HG03159 (cell line): ENCODE measurements around the gene SLK.

Experiments
- ATAC-seq: cut with Tn5 transposase; IDR thresholded peaks from one replicate; pipeline ENCODE4 v1.9.1; 2021; ENCODE audit warnings: mild to moderate bottlenecking, moderate library complexity; ENCODE audit not compliant: unreplicated experiment

Gene SLK

DNA sequence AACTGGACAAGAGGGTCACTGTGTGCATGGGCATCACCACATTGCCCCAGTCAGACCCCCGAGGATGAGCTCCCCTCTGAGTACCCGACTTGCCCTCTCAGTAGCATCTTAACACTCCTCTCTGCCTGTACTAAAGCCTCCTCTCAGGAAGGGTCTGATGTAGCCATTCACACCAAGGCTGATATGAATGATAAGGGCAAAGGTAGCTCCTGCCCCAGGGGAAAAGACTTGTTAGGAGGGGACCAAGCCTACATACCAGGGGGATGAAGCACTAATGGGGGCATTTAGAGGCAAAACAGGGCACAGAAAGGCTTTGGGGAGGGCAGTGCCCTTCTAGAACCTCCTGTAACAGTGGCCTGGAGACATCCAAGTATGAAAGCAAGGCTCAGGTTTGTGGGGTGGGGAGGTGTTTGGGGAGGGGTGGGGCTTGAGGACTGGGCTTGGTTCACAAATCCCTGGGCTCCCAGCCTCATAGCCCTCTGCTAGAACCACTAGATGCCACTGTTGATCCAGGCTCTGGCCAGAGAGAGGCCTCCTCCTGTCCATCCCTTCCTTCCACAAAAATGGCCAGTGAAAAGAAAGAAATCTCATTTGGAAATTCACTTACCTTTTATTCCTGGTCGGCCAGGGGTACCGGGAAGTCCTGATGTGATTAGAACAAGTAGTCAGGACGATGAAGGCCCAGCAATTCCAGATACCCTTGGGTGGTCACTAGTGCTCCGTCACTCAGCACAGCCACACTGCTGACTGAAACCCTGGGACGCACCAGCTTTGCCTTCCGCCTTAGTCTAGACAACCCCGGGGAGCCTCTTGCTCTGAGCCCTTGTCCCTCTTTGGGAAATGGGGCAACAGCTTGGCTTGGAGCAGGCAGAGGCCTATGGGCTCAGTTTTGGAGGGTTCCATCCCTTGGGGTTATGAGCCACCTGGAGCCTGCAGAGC is 78.5 kb downstream of the SLK start:
- no peak for ATAC-seq

- ATAC-seq: no peak
Measured at GRCh38 chr10:104046651-104047050, 79.7 kb downstream of the SLK start.

- no peak for ATAC-seq
Measured at GRCh38 chr10:104049504-104050250, 82.7 kb downstream of the SLK start.

- no peak for ATAC-seq
Measured at GRCh38 chr10:104052431-104052830, 85.5 kb downstream of the SLK start.

DNA sequence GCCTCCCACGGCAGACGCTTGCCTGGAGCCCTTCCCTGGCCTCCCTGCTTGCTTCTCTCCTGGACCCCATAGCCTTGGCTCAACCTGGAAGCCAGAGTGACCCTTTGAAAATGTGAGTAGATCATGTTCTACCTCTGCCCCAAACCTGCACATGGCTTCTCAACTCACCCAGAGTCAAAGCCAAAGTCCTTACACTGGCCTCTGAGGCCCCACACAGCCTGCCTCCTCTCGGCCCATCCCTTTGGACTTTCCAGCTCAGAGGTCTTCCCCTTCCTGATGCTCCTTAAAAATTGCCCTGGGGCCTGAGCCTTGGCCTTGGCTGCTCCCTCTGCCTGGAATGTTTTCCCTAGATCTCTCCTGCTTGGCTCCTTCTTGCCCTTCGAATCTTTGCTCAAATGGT is 86.3 kb downstream of the SLK start:
- no peak for ATAC-seq

GRCh38 chr10:104054430-104054829 is 87.5 kb downstream of the SLK start:
- no peak for ATAC-seq

DNA sequence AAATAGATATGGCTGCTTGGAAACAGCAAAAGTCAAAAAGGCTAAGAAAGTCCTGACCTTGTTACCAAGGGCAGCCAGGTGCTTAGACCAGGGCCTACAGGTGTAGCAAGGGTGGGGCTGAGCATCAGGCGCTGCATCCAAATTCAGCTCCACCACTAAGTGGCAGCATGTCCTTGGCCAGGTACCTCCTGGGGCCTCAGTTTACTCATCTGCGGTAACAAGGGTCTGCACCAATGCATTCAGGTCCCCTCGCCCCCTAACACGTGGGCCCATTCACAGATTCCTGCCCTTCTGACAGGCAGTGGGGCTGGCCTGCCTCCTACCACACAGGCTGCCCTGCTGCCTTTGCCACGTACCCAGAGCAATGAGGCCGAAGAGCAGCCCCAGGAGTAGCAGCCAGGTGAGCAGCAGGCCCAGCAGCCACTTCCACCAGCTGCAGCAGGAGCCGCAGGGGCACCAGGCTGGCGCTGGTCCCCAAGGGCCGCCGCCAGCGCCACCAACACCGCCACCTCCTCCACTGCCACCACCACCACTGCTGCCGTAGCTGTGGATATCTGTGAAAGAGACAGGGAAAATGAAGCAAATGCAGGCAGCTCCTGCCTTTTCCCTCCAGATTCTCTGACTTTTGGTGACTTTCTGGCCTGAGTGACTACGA is 89.8 kb downstream of the SLK start:
- ATAC-seq: no peak

GRCh38 chr10:104057717-104058116 is 90.8 kb downstream of the SLK start:
- no peak for ATAC-seq

- ATAC-seq: no peak
Measured at GRCh38 chr10:104059364-104059763, 92.4 kb downstream of the SLK start.

GRCh38 chr10:104061196-104061595 is 94.3 kb downstream of the SLK start:
- ATAC-seq: no peak

- ATAC-seq: no peak
Measured at GRCh38 chr10:104065748-104066147, 98.8 kb downstream of the SLK start.

DNA sequence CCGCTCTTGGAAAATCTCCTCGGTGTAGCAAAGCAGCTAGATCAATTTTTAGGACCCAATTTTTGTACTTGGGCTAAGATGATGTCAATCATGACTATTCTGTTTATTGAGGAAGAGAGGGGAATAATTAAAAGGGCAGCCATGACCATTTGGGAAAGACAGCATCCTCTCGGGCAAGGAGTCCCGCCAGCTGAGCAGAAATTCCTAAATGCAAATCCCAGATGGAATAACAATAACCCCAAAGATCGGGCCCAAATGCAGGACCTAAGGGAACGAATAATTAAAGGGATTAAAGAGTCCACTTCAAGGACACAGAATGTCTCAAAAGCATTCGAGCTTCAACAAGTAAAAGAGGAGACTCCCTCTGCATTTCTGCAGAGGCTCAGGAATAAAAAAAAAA is 100.0 kb downstream of the SLK start:
- no peak for ATAC-seq

DNA sequence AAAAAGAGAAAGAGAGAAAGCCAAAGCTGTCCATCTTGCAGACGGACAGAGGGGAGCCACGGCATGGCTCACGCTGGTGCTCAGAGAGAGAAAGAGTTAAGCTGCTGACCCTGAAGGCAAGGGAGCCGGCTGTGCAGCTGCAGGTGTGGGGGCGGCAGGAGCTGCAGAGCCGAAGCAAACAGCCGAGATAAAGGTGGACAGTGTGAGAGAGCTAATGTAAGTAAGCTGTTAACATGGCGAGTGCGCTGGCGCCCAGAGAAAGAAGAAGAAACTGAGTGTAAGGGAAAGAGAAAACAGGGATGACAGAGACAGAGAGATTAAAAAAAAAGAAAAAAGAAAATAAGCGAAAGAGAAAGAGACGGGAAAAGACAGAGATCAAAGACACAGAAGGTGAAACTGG is 100.6 kb downstream of the SLK start:
- no peak for ATAC-seq

DNA sequence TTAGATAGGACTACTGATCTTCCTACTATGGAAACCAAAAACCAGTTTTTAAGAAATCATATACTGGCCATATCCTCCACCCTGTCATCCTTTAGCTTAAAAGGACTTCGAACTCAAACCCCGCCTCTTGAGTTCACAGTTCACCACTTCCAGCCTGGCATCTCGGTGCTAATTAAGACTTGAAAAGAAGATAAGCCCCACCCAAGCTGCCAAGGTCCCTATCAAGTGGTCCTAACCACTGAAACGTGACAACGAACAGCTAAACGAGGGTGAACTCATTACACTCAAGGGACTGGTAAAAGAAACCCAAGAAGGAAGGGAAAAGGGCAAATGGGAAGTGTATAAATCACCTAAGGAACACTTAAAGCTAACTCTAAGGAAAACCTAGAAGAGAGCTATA is 102.7 kb downstream of the SLK start:
- ATAC-seq: no peak

DNA sequence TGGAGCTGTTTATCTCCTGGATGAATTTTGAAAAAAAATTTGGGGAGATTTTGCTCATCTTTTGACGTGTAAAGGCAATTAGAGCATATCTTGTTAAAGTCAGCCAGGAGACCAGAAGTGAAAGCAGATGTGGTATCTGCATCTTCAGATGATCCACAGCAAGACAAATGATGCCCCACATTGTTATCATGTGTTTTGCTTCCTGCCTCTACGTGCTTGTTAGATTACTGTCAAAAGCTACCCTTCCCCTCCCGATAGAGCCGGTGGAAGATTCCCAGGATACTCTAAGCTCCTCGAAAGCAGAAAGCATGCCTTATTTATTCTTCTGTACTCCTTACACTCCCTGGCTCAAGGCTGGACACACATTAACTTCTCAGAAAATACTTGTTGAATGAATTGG is 105.8 kb downstream of the SLK start:
- no peak for ATAC-seq

- no peak for ATAC-seq
Measured at GRCh38 chr10:104074505-104074904, 107.6 kb downstream of the SLK start.

- no peak for ATAC-seq
Measured at GRCh38 chr10:104076743-104077160, 109.8 kb downstream of the SLK start.

DNA sequence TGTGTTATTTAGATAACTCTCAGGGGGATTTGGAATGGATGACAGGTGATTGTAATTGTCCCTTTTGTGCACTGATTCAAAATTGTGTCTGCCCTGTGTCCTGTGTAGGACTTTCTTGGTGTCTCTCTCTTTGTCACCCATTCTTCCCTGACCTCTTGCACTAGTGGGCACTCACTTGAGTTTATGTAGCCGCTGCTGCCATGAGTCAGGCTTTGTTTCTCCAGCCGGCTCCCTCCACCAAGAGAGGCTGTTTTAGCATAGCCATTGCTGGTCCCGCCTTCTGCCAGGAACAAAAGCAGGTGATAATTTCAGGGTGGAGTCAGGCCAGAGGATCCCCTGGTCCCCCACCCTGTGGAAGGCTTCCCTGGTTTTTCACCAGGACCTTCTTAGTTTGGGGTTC is 110.3 kb downstream of the SLK start:
- no peak for ATAC-seq

GRCh38 chr10:104077663-104078151 is 110.8 kb downstream of the SLK start:
- no peak for ATAC-seq
